ENCODE data around the gene C1QTNF5. TPM values are rescaled to one million over a fixed set of nuclear protein-coding genes. Genes with fewer than 3 reads are reported as not detected.

Gene C1QTNF5
- total RNA-seq, 1 donor from 2014 or later = not detected

- DNase-seq = peak; percentile 19
- H3K36me3 Mint-ChIP-seq (ENCODE audit: low read depth) = peaks cover 11% of the 10 kb centered on the region
- peaks cover 31% of the 10 kb centered on the region for H3K4me1 Mint-ChIP-seq
- intact Hi-C loops (cut with micrococcal nuclease) = loop anchor here (1.0 kb wide), 1 partner anchor 17 kb away; no protein-coding TSS in a partner anchor
- H3K27ac Mint-ChIP-seq = no peak overlapping the region
- H3K4me3 Mint-ChIP-seq = no peak overlapping the region
- H3K9me3 Mint-ChIP-seq = no peaks in the 10 kb centered on the region
- no peak for TF ChIP-seq CTCF (IDR thresholded peaks at IDR 0.05)
- peak; percentile 16 for ATAC-seq (ENCODE audit: low read depth)
- ChIA-PET CTCF (interaction anchor here (0.6 to 3.3 kb wide), 6 partner anchors 9 to 272 kb away, joined by 3 to 38 read pairs (median 4); partner anchors contain the start of gene VPS11), POLR2A (no interaction called here)
- peaks cover 36% of the 10 kb centered on the region for H3K27me3 Mint-ChIP-seq
Observed at GRCh38 chr11:119339589-119340334, 921 bp downstream of the C1QTNF5 start.

- H3K4me1 Mint-ChIP-seq = peaks cover 35% of the 10 kb centered on the region
Observed at GRCh38 chr11:119338965-119339588, 1.6 kb downstream of the C1QTNF5 start.

GRCh38 chr11:119338318-119338890, 2.3 kb downstream of the C1QTNF5 start:
- ATAC-seq (ENCODE audit: low read depth) = peak; percentile 23
- peaks cover 15% of the 10 kb centered on the region for H3K36me3 Mint-ChIP-seq (ENCODE audit: low read depth)
- intact Hi-C loops (cut with micrococcal nuclease) = loop anchor here (1.0 kb wide), 1 partner anchor 43 kb away; the partner anchor contains the start of gene USP2
- H3K9me3 Mint-ChIP-seq = no peaks in the 10 kb centered on the region
- TF ChIP-seq CTCF (IDR thresholded peaks at IDR 0.05) = no peak
- peaks cover 38% of the 10 kb centered on the region for H3K4me1 Mint-ChIP-seq
- POLR2A ChIA-PET = interaction anchor here (0.6 to 1.4 kb wide), 5 partner anchors 12 to 270 kb away, joined by 3 to 7 read pairs (median 3); partner anchors contain the start of genes DPAGT1, MCAM and VPS11
- CTCF ChIA-PET = interaction anchor here (0.6 to 3.3 kb wide), 13 partner anchors 11 to 1124 kb away, joined by 3 to 38 read pairs (median 4); partner anchors contain the start of genes HMBS, USP2 and VPS11
- DNase-seq = peak; percentile 39
- H3K27ac Mint-ChIP-seq = no peak overlapping the region
- peaks cover 26% of the 10 kb centered on the region for H3K27me3 Mint-ChIP-seq
- peak overlapping the region; percentile 24 for H3K4me3 Mint-ChIP-seq

More at GRCh38 chr11:119338965-119339588, 1.6 kb downstream of the C1QTNF5 start:
- no peak for TF ChIP-seq CTCF (IDR thresholded peaks at IDR 0.05)
- Mint-ChIP-seq H3K36me3 (ENCODE audit: low read depth) (peaks cover 15% of the 10 kb centered on the region), H3K4me3 (no peak overlapping the region), H3K9me3 (no peaks in the 10 kb centered on the region), H3K27me3 (peaks cover 30% of the 10 kb centered on the region), H3K27ac (no peak overlapping the region)
- no peak for ATAC-seq (ENCODE audit: low read depth)
- ChIA-PET CTCF (interaction anchor here (0.6 to 3.3 kb wide), 11 partner anchors 9 to 271 kb away, joined by 3 to 38 read pairs (median 4); partner anchors contain the start of genes USP2 and VPS11), POLR2A (interaction anchor here (1.0 kb wide), 2 partner anchors 11 to 22 kb away, joined by 3 read pairs; partner anchors contain the start of gene MCAM)
- intact Hi-C loops (cut with micrococcal nuclease) = loop anchor here (1.0 kb wide), 1 partner anchor 42 kb away; the partner anchor contains the start of gene USP2
- no peak for DNase-seq

- Mint-ChIP-seq H3K9me3 (no peaks in the 10 kb centered on the region), H3K4me3 (no peak overlapping the region), H3K27me3 (peaks cover 21% of the 10 kb centered on the region), H3K27ac (no peak overlapping the region), H3K4me1 (peaks cover 40% of the 10 kb centered on the region), H3K36me3 (ENCODE audit: low read depth) (peaks cover 15% of the 10 kb centered on the region)
- intact Hi-C loops (cut with micrococcal nuclease) = loop anchor here (1.0 kb wide), 1 partner anchor 44 kb away; the partner anchor contains the start of gene USP2
- ATAC-seq (ENCODE audit: low read depth) = no peak
- TF ChIP-seq CTCF (IDR thresholded peaks at IDR 0.05) = no peak
- no peak for DNase-seq
- CTCF ChIA-PET = interaction anchor here (0.6 to 3.3 kb wide), 10 partner anchors 10 to 1123 kb away, joined by 3 to 38 read pairs (median 4); partner anchors contain the start of gene HMBS
- POLR2A ChIA-PET = interaction anchor here (0.6 to 1.4 kb wide), 5 partner anchors 13 to 270 kb away, joined by 3 to 7 read pairs (median 3); partner anchors contain the start of genes DPAGT1, MCAM and VPS11
Observed at GRCh38 chr11:119337581-119338317, 2.9 kb downstream of the C1QTNF5 start.

Data from activated B cell treated with CpG ODN at 0.5 μM for 24 hours (primary cell).